ENCODE measurements around the gene RAD52.

Gene RAD52

GRCh38 chr12:912466-913235 is 36.8 kb downstream of the RAD52 start:
- Histone ChIP-seq H3K4me3 (no peak overlapping the region), H3K4me1 (peaks cover 0 to 13% (median 3%) of the 10 kb centered on the region in 4 donors), H3K36me3 (peaks cover 62 to 94% (median 88%) of the 10 kb centered on the region in 3 donors), H3K27me3 (no peaks in the 10 kb centered on the region), H3K9me3 (no peaks in the 10 kb centered on the region), H3K27ac (no peak overlapping the region)
- TF ChIP-seq, protein P1, sequence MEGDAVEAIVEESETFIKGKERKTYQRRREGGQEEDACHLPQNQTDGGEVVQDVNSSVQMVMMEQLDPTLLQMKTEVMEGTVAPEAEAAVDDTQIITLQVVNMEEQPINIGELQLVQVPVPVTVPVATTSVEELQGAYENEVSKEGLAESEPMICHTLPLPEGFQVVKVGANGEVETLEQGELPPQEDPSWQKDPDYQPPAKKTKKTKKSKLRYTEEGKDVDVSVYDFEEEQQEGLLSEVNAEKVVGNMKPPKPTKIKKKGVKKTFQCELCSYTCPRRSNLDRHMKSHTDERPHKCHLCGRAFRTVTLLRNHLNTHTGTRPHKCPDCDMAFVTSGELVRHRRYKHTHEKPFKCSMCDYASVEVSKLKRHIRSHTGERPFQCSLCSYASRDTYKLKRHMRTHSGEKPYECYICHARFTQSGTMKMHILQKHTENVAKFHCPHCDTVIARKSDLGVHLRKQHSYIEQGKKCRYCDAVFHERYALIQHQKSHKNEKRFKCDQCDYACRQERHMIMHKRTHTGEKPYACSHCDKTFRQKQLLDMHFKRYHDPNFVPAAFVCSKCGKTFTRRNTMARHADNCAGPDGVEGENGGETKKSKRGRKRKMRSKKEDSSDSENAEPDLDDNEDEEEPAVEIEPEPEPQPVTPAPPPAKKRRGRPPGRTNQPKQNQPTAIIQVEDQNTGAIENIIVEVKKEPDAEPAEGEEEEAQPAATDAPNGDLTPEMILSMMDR (IDR thresholded peaks at IDR 0.05): no peak
- intact Hi-C loops (cut with DNase I; ENCODE audit: low total_unique reads): no loop called here
- DNase-seq: no peak

- DNase-seq: no peak
- Histone ChIP-seq H3K4me3 (no peak overlapping the region), H3K36me3 (peaks cover 64 to 93% (median 92%) of the 10 kb centered on the region in 3 donors), H3K27ac (no peak overlapping the region), H3K27me3 (no peaks in the 10 kb centered on the region), H3K4me1 (peaks cover 0 to 13% (median 3%) of the 10 kb centered on the region in 4 donors), H3K9me3 (no peaks in the 10 kb centered on the region)
- TF ChIP-seq, protein P1 (IDR thresholded peaks at IDR 0.05): no peak
- intact Hi-C loops (cut with DNase I; ENCODE audit: low total_unique reads): no loop called here
These were observed 38.2 kb downstream of the RAD52 start for GRCh38 chr12:911191-911826.

DNA sequence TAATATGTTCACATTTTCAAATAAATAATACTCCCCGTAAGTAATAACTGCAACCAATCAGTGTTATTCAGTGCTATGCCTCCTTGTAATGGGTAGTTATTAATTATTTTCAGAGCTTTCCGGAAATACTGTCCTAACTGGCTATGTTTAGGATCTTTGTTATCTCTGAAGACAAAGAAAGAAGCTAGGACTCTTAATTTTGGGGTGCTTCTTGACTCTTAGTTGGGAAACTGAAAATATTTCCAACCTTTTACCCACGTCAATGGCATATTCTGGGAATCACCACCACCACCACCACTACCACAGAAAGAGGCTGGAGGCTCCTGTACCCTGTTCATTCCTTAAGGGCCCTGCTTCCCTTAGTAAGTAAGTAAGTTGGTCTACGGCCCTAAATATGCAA is 39.1 kb downstream of the RAD52 start:
- Histone ChIP-seq H3K4me3 (no peak overlapping the region), H3K9me3 (no peaks in the 10 kb centered on the region), H3K4me1 (peaks cover 0 to 13% (median 3%) of the 10 kb centered on the region in 4 donors), H3K27me3 (no peaks in the 10 kb centered on the region), H3K27ac (no peak overlapping the region), H3K36me3 (peaks cover 65 to 92% (median 92%) of the 10 kb centered on the region in 3 donors)
- DNase-seq: no peak
- intact Hi-C loops (cut with DNase I; ENCODE audit: low total_unique reads): no loop called here
- TF ChIP-seq, protein P1 (IDR thresholded peaks at IDR 0.05): no peak

- no peaks in the 10 kb centered on the region for H3K27me3 ChIP-seq
- peaks cover 0 to 13% (median 3%) of the 10 kb centered on the region in 4 donors for H3K4me1 ChIP-seq
- peaks cover 61 to 92% (median 91%) of the 10 kb centered on the region in 3 donors for H3K36me3 ChIP-seq
- H3K4me3 ChIP-seq: no peak overlapping the region
- H3K27ac ChIP-seq: no peak overlapping the region
- no peak for DNase-seq
- H3K9me3 ChIP-seq: no peaks in the 10 kb centered on the region
- TF ChIP-seq, protein P1 (IDR thresholded peaks at IDR 0.05): no peak
- intact Hi-C loops (cut with DNase I; ENCODE audit: low total_unique reads): no loop called here
These were observed 39.6 kb downstream of the RAD52 start for GRCh38 chr12:909861-910260.

GRCh38 chr12:907413-908185 is 41.9 kb downstream of the RAD52 start:
- intact Hi-C loops (cut with DNase I; ENCODE audit: low total_unique reads): no loop called here
- DNase-seq: no peak
- TF ChIP-seq, protein P1 (IDR thresholded peaks at IDR 0.05): no peak
- Histone ChIP-seq H3K4me1 (peaks cover 0 to 13% (median 3%) of the 10 kb centered on the region in 4 donors), H3K36me3 (peaks cover 65 to 92% (median 91%) of the 10 kb centered on the region in 3 donors), H3K27me3 (no peaks in the 10 kb centered on the region), H3K4me3 (no peak overlapping the region), H3K9me3 (no peaks in the 10 kb centered on the region), H3K27ac (no peak overlapping the region)

All from tibial artery (tissue), 4 donors.